Islet precursor cell (in vitro differentiated cells): ENCODE data around the gene ENTR1.
"Not testable (repeated sequence)": the region's sequence is repeated elsewhere in the genome, so short reads cannot be mapped to it uniquely, and the experiment has no call there.

Experiments
- DNase-seq: peaks from one replicate; pipeline ENCODE4 v3.0.0-alpha.2; 2018

The ENTR1 gene

DNA sequence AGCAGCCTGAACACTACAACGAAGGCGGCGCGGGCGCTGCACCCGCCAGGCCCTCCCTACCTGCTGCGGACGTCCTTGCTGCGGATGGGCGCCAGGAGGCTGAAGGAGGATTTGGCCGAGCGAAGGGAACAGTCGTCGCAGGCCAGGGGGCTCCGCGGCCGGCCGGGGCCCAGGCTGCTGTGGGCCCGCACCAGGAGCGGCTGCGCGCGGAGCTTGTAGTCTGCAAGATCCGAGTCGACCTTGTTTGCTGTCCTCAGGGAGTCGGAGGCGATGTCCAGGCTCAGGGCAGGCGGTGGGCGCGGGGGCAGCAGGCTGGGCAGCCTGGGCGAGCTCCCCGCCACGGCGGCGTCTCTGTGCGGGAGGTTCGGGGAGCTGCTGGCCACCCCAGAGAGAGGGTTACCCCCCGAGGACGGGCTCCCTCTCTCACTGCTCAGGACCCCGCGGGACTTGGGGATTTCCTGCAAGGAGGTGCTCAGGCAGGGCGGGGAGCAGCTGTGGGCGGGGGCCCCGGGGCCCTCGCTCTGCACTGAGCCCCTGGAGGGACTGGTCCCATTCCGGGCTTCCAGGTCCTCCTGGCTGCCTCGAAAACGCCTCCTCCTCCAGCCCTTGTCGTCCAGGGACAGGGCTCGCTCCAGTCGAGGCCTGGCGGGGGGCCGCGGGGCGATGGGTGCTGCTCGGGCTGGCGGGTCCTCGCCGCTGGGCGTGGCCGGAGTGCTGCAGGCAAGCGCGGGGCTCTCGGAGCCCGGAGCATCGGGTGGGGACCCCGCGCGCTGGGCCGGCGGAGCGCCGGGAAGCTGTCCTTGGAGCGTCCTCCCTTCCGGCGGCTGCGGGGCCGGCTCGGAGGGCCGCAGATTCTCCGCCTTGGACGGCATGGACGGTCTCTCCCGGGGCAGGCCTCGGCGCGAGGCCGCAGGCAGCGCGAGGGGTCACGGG, 28.4 kb upstream of the ENTR1 start:
- peak; percentile 64 for DNase-seq

- no peak for DNase-seq
These were observed 27.6 kb upstream of the ENTR1 start for GRCh38 chr9:136437839-136438547.

DNA sequence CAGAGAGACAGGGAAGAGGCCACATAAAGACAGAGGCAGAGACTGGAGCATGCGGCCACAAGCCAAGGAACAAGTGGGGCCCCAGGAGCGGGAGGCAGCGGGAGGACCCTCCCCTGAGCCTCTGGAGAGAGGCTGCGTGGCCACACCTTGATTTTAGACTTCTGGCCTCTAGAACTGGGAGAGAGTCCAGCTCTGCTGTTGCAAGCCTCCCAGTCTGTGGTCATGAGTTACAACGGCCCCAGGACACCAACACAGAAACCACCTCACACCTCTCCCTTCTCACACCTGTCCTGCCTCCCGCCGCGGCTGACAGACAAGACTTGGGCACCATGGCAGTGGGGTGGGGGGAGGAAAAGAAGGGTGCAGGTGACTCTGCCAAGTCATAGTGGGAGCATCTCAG, 27.0 kb upstream of the ENTR1 start:
- no peak for DNase-seq

- DNase-seq, result no peak
These were observed 25.7 kb upstream of the ENTR1 start for GRCh38 chr9:136436055-136436634.

DNA sequence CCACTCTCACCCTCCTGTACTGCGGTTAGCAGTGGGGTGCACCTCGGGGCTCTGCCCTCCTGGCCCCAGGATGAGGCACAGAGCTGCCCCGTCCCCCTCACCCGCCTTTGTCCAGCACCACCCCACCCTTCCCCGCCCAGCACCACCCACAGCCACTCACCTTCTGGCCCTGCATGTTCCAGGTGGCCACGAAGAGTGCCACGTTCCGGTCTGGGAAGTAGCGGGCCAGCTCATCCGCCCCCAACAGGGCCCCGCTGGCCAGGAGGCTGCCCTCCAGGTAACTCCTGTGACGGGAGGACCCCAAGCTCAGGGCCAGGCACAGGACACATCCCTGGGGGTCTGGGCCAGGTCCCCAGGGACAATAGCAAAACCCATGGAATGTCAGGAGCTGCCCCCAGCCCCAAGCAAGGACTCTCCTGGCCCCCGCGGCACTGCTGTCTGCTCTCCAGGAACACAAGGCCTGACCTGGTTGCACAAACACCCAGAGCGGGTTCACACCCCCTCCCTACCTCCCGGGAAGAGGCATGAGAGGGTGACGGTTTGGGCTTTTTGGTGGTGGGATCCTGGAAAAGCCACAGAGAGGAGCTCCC, 24.3 kb upstream of the ENTR1 start:
- no peak for DNase-seq

- DNase-seq, result no peak
These were observed 23.6 kb upstream of the ENTR1 start for GRCh38 chr9:136433849-136434579.

GRCh38 chr9:136433043-136433715, 22.8 kb upstream of the ENTR1 start:
- no peak for DNase-seq

DNA sequence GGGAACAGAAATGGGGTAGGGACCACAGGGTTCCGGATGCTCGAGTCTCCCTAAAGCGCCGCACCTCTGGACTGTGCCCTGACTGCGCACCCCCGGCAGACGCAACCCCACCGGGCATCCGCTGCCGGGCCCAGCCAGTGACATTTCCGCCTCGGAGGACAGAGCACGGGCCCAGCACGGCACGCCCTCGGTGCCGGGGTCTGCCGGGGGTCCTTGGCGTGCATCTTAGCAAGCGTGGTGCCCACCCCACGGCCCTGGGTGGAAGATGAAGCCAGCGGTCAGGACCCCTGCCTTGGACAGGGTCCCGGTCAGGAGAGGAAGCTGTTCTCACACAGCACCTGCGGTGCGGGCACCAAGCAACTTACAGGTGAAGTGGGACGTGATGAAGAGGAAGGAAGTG, 22.2 kb upstream of the ENTR1 start:
- DNase-seq, result no peak

- no peak for DNase-seq
These were observed 21.5 kb upstream of the ENTR1 start for GRCh38 chr9:136431782-136432350.

DNA sequence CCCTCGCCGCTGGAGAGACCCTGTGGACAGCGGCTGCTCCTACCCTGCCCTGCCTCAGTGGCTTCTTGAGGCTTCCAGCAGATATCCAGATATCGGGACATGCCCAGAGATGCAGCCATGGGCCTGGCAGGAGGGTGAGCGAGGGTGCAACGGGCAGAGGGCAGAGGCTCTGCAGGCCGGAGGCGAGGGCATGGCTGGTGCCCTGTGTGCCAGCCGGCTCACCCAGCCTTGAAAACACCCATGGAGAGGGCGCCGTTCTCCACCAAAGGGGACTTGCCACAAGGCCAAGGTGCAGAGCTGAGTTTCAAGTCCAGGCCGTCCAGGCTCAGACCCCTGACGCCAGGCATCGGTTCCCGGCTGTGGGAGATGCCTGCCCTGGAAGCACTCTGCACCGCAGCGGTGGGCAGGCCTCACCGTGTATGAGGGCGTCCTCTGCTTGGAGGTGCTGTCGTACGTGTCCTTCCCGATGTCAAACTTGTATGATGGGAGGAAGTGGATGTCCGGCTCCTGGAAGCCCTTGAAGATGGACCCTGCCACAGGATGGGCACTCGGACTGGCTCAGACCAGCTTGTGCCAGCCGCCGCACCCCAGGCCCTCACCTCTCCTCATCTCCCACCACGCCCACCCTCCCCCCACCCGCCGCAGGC, 20.3 kb upstream of the ENTR1 start:
- DNase-seq, result no peak

GRCh38 chr9:136429683-136430491, 19.5 kb upstream of the ENTR1 start:
- no peak for DNase-seq

- no peak for DNase-seq
These were observed 18.7 kb upstream of the ENTR1 start for GRCh38 chr9:136429075-136429628.

GRCh38 chr9:136426787-136427186, 16.4 kb upstream of the ENTR1 start:
- DNase-seq, result no peak

DNA sequence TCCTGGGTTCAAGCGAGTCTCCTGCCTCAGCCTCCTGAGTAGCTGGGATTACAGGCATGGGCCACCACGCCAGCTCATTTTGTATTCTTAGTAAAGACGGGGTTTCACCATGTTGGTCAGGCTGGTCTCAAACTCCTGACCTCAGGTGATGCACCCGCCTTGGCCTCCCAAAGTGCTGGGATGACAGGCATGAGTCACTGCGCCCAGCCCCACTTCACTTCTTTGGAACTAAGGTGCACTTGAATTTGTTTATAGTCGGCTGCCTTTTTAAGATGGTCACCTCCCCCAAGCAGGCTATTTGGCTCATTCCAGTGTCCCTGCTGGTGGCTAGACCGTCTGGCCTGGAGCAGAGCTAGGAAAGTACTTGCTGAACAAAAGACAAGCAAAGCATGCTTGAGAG, 15.0 kb upstream of the ENTR1 start:
- DNase-seq, result not testable (repeated sequence)

DNA sequence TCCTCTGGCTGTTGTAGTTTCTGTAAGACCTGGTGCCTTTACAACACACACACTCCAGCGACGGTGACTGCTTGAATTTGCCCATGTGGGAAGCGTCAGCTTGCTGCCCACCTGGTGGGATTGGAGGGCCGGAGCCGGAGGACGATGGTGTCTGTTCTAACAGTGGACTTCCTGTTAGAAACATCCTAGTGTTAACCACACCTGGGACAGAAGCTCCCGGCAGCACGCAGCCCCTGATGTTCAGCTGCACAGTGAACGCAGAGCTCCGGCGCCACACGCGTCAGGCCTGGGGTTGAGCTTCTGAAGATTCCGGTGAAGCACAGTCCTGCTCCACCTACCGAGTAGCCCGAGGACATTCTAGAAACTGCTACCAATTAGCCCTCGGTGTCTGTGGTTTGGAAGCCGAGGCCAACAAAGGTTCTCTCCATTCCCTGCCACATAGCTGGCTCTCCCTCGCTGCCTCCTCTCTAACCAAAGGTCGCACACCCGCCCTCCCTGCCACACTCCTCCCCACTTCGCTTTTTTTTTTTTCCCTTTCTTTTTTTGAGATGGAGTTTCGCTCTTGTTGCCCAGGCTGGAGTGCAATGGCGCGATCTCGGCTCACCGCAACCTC, 14.4 kb upstream of the ENTR1 start:
- DNase-seq, result no peak

DNA sequence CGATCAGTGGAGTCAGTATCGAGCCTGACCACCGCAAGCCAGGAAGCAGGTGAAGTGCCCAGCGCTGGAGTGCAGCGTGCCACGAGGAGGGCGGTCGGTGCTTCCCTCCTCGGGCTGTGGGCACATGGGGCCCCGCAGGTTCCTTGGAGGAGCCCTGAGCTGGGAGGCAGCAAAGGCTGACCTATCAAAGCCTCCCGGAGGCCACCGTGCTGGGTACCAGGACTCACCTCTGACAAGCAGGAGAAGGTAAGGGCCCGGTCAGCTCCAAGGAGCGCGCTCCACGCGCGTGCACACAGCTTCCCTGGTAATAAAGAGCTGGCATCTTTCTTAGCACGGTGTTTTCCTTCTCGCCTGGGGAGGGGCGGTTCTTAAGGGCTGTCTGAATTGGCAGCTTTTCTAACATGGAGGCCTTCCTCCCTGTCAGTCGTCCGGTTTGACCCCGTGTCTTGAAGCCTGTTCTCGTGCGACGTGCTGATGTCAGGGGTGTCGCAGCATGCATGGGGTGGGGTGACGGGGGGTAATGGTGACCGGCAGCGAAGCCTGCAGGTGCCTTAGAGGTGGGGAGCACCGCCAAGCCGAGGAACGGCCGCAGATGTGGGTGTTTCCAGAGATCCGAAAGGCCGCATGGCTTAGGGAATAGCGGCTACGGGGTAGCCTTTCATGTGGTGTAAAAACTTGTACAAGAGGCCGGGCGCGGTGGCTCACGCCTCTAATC, 13.2 kb upstream of the ENTR1 start:
- DNase-seq, result no peak

DNA sequence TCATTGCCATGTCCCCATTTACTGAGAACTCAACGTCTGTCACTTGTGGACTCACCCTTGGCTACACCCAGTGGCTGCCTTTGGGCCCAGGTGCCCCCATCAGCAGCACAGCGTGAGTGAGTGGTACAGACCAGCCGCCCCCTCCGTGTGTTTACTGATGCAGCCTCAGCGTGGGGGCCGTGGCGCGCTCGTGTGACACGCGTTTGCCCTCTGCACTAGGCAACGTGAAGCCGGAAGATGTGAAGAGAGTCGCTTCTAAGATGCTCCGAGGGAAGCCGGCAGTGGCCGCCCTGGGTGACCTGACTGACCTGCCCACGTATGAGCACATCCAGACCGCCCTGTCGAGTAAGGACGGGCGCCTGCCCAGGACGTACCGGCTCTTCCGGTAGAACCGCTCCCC, 12.5 kb upstream of the ENTR1 start:
- DNase-seq, result no peak

- DNase-seq, result no peak
These were observed 11.4 kb upstream of the ENTR1 start for GRCh38 chr9:136421791-136422190.

DNA sequence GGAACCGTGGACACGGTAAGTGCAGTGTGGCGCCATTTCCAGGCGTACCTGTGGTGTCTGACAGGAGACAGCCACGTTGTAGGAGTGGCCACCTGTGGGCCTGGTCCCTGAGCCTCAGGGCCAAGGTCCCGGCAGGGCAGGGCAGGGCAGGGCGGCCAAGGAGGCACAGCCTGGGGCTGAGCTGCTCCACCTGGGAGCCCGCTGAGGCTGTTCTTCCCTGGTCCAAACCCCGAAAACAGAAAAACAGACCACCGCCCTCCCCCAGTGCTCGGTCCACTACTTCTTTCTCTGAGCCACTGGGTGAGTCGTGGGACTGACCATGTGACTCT, 8.6 kb upstream of the ENTR1 start:
- no peak for DNase-seq
